Neutrophil (primary cell): ENCODE data around the gene PAXX.

Experiments
- H3K27ac ChIP-seq: fragments of 200-600 bp; sonication (generic); 2 replicates; pipeline ENCODE4 v1.5.1; 2016; ENCODE audit warnings: mild to moderate bottlenecking, moderate library complexity
- H3K27me3 ChIP-seq: fragments of 200-600 bp; sonication (generic); 2 replicates; pipeline ENCODE4 v1.6.0; 2016; ENCODE audit warnings: mild to moderate bottlenecking
- H3K36me3 ChIP-seq: fragments of 200-600 bp; sonication (generic); 2 replicates; pipeline ENCODE4 v1.5.1; 2017
- H3K4me1 ChIP-seq, 2 experiments: fragments of 200-600 bp in 1 of 2; sonication (generic) in 1 of 2; 1 replicate in 1 of 2; 2 replicates in 1 of 2; pipeline versions ENCODE4 v1.5.1 to v1.6.1; 2013 to 2016; ENCODE audit warnings: low read depth in 1 of 2, low read length in 1 of 2, mild to moderate bottlenecking in 1 of 2, moderate library complexity in 1 of 2; ENCODE audit not compliant: control insufficient read depth in 1 of 2, insufficient read depth in 1 of 2
- H3K4me3 ChIP-seq, 2 experiments: fragments of 200-600 bp in 1 of 2; sonication (generic) in 1 of 2; 1 replicate in 1 of 2; 2 replicates in 1 of 2; pipeline ENCODE4 v1.5.1; 2013 to 2016; ENCODE audit warnings: low read depth in 1 of 2, low read length in 1 of 2, mild to moderate bottlenecking in 1 of 2, moderate library complexity in 1 of 2
- H3K9me3 ChIP-seq: fragments of 200-600 bp; sonication (generic); 2 replicates; pipeline ENCODE4 v1.5.1; 2016
- CTCF ChIP-seq: fragments of 200-600 bp; sonication (generic); IDR thresholded peaks from 2 replicates; pipeline ENCODE4 v1.5.1; 2016; ENCODE audit warnings: antibody characterized with exemption

The PAXX gene

GRCh38 chr9:136992819-136993369, 672 bp downstream of the PAXX start:
- Histone ChIP-seq H3K27ac (peak overlapping the region; percentile 94), H3K9me3 (no peaks in the 10 kb centered on the region), H3K27me3 (peaks cover 72% of the 10 kb centered on the region), H3K4me1 (peaks cover 28 to 63% of the 10 kb centered on the region in 2 experiments), H3K36me3 (no peaks in the 10 kb centered on the region), H3K4me3 (peak overlapping the region; percentile 75 to 93)
- no peak for TF ChIP-seq CTCF

GRCh38 chr9:136994180-136994887, 2.1 kb downstream of the PAXX start:
- Histone ChIP-seq H3K27ac (no peak overlapping the region), H3K27me3 (peaks cover 62% of the 10 kb centered on the region), H3K36me3 (no peaks in the 10 kb centered on the region), H3K9me3 (no peaks in the 10 kb centered on the region), H3K4me3 (no peak overlapping the region), H3K4me1 (peaks cover 40 to 77% of the 10 kb centered on the region in 2 experiments)
- no peak for TF ChIP-seq CTCF

GRCh38 chr9:136994888-136995230, 2.6 kb downstream of the PAXX start:
- Histone ChIP-seq H3K27me3 (peaks cover 56% of the 10 kb centered on the region), H3K27ac (no peak overlapping the region), H3K4me1 (peaks cover 45 to 83% of the 10 kb centered on the region in 2 experiments), H3K36me3 (no peaks in the 10 kb centered on the region), H3K9me3 (no peaks in the 10 kb centered on the region), H3K4me3 (no peak overlapping the region)
- TF ChIP-seq CTCF: no peak

DNA sequence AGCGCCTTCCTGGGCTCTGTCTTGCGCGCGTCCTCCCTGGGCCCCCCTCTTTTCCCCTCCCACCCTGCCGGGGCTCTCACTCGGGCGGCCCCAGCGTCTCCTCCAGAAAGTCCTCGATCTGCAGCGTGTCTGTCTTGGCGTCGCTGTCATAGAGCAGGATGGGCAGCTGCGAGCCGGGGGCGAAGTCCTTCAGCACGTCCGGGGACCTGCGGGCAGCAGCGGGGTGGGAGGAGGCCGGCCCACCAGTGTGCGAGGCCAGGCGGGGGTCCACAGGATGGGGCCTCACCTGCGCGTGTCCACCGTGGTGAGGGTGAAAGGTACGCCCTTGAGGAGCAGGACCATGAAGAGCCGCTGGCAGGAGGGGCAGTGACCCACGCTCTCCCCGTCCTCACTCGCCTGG, 3.1 kb downstream of the PAXX start:
- TF ChIP-seq CTCF: no peak
- H3K27me3 ChIP-seq: peaks cover 51% of the 10 kb centered on the region
- peaks cover 50 to 88% of the 10 kb centered on the region in 2 experiments for H3K4me1 ChIP-seq
- H3K9me3 ChIP-seq: no peaks in the 10 kb centered on the region
- H3K4me3 ChIP-seq: no peak overlapping the region
- H3K36me3 ChIP-seq: no peaks in the 10 kb centered on the region
- H3K27ac ChIP-seq: no peak overlapping the region

DNA sequence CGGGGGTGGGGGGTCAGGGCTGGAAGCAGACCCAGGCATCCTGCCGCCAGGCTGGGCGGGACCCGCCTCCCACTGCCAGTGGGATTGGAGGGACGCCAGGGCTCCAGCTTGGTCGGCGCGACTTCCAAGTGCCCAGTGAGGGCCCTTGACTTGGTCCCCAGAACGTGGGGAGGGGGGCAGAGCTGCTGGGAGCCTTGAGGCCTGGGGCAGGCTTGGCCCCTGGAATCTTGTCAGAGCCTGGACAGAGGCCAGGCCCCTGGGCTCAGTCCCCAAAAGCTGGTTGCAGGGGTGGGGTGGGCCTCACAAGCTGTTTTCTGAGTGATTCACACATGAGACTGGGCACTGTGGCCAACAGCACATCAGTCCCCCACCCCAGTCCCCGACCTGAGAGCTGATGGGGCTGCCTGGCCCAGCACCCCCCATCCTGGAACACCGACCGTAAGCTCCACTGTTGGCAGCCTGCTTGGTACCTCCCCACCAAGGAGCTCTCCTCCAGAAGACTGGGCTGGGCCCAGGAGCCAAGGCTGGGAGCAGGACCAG, 3.6 kb downstream of the PAXX start:
- H3K27me3 ChIP-seq: peaks cover 46% of the 10 kb centered on the region
- TF ChIP-seq CTCF: no peak
- H3K27ac ChIP-seq: no peak overlapping the region
- H3K4me3 ChIP-seq: no peak overlapping the region
- no peaks in the 10 kb centered on the region for H3K36me3 ChIP-seq
- no peaks in the 10 kb centered on the region for H3K9me3 ChIP-seq
- H3K4me1 ChIP-seq: peaks cover 55 to 93% of the 10 kb centered on the region in 2 experiments
